GM12873 (cell line): Measurements from ENCODE around the gene SLC38A4.

ENCODE experiments used
- TF ChIP-seq, protein P1 (sequence below): IDR thresholded peaks from 2 replicates; pipeline ENCODE4 v1.5.1; 2012; ENCODE audit warnings: low read depth, mild to moderate bottlenecking, moderate library complexity, low read length, control low read depth; ENCODE audit not compliant: insufficient read depth; ENCODE audit errors: missing control alignments

The SLC38A4 gene

DNA sequence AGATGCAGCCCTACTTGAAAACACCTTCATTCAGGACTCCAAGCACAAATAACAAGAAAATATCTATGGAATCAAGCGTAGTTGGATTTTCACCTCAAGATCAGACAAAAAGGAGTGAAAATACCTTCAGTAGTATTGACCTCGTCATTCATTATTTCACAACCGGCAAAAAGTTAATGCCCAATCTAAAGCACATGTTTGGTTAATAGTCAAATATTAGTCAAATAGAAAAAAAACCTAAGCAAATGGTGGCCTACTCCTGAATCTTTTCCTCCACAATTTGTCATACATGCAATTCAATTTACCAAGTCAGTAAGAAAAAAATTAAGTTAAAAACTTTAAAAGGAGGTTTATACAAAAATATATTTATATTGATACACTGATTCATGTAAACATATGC lies 50.0 kb downstream of the SLC38A4 start:
- TF ChIP-seq, protein P1, sequence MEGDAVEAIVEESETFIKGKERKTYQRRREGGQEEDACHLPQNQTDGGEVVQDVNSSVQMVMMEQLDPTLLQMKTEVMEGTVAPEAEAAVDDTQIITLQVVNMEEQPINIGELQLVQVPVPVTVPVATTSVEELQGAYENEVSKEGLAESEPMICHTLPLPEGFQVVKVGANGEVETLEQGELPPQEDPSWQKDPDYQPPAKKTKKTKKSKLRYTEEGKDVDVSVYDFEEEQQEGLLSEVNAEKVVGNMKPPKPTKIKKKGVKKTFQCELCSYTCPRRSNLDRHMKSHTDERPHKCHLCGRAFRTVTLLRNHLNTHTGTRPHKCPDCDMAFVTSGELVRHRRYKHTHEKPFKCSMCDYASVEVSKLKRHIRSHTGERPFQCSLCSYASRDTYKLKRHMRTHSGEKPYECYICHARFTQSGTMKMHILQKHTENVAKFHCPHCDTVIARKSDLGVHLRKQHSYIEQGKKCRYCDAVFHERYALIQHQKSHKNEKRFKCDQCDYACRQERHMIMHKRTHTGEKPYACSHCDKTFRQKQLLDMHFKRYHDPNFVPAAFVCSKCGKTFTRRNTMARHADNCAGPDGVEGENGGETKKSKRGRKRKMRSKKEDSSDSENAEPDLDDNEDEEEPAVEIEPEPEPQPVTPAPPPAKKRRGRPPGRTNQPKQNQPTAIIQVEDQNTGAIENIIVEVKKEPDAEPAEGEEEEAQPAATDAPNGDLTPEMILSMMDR, result no peak

DNA sequence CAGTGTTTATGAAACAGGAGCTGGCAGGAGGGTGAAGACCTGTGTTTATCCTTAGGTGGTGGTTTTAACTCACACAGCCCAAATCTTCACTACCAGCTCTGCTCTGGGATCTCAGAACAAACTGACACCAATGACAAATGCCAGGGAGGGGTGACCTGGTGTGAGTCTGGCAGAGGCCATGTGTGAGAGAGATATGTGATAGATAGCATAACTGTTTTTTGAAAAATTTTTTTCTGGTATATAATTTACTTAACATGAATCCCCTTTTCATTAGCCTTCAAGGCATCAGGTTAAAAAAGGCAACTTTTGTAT lies 51.5 kb downstream of the SLC38A4 start:
- TF ChIP-seq, protein P1, result no peak

DNA sequence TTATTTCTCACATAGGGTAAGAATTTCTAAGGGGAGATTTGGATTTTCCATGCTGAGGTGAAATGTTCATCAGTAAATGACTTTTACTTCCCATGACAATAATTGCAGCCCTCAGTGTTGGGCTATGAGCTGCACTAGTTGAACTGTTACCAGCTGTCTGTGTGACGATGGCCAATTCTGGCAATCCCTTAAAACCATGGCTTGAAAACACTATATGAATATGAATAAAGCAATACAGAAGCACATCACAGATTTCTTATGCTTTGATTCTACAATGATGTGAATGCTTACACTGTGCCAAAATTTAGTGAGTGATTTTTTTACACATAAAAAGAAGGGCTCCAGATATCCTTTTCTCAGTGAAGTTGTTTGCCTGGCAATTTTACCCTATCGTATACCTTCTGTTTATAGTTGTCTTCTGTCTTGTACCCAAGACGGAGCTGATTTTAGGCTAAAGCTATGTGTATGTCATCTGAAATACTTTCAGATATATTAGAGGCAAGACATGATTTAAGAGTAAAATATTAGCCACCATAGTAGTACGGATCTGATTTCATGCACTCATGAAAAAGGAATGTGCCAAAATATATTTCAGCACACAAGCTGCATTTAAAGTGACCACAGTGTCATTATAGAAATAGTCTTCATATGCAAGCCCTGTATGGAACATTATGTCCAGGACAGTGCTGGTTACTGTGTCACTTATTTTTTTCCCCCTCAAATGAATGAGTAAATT lies 52.0 kb downstream of the SLC38A4 start:
- TF ChIP-seq, protein P1, result no peak

DNA sequence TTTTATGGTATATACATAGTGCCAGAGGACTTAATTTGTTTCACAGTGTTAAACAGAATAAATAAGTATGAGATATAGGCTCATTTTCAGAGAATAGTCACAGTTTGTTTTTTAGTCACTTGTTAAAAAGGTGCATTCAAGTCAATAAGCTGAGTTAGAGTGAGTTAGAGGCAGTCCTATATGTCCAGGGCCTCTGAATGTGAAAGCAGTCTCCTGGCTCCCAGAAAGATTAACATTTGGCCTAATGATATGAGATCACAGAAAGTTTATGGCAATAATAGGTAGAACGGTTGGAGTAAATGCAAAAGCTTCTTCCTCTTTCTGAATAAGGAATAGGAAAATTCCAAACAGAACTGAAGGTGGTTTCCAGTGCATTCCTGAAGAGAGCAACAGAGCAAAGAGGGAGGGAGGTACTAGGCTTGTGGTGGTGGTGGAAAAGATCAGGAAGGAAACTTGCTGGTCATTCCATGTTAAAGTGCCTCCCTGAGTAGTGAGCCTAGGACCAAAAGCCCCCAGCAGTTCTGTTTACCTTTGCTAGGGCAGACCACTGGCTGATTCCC lies 54.4 kb downstream of the SLC38A4 start:
- TF ChIP-seq, protein P1, result no peak

DNA sequence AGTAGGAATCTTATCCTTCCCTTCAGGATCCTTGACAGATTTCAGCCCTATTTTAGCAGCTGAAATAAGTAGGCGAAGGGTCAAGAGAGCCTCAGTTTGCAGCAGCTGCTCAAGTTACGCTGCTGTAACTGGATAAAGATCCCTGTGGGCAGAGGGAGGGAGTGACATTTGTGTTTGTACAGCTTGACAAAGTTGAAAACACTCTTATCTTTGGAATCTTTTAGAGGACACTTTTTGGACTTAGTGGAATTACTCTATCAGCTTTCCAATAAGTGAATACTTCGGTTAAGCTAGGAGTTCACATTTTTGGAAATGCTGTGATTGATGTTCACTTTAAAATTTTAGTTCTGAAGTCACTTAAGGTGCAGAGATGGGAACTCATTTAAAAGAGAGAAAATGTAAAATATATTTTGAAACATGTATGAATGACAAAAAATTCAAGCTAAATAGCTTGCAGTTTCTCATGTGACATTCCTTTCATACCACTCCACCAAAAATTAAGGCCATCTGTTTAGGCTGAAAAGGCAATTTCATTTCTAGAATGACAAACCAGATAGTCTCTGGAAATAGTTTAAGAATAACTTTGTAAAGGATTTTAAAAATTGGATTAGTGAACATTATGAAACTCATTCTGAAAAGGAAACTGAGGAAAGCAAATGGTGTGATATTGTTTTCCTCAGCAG lies 55.2 kb downstream of the SLC38A4 start:
- TF ChIP-seq, protein P1, result no peak

DNA sequence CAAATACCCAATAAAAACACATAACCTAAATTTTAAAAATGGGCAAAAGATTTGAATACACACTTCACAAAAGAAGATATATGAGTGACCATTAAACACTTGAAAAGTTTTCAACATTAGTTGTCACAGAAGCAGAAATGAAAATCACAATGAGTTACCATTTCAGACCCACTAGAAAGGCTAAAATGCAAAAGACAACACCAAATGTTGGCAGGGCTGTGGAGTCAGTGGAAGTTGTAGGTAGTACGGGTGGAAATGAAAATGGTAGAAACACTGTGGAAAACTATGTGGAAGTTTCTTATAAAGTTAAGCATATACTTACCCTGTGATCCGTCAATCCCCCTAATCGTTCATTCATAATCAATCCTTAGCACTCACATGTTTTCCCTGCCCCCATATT lies 61.8 kb downstream of the SLC38A4 start:
- TF ChIP-seq, protein P1, result no peak

DNA sequence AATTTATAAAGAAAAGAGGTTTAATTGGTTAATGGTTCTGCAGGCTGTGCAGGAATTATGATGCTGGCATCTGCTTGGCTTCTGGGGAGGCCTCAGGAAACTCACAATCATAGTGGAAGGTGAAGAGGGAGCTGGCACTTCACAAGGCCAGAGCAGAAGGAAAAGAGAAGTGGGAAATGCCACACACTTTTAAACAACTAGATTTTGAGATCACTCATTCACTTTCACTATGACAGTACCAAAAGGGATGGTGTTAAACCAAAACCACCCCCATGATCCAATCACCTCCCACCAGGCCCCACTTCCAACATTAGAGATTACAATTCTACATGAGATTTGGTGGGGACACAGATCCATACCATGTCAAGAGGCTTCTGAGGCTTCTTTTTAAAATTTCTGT lies 62.6 kb downstream of the SLC38A4 start:
- TF ChIP-seq, protein P1, result no peak
